Measurements from ENCODE around the gene SUCLG1.

- TF ChIP-seq CTCF (IDR thresholded peaks at IDR 0.05) (no peak), EZH2 (IDR thresholded peaks at IDR 0.05) (no peak)
Measured at GRCh38 chr2:84451579-84451978, 7.5 kb downstream of the SUCLG1 start.
